ENCODE measurements around the gene SNAP25.

The SNAP25 gene

GRCh38 chr20:10249048-10249770, 30.6 kb downstream of the SNAP25 start:
- H3K4me3 ChIP-seq (IDR thresholded peaks at IDR 0.05; ENCODE audit: insufficient read depth, low read depth, low read length): no peak overlapping the region

GRCh38 chr20:10249822-10250221, 31.2 kb downstream of the SNAP25 start:
- H3K36me3 ChIP-seq (ENCODE audit: insufficient read depth): no peaks in the 10 kb centered on the region
- H3K4me3 ChIP-seq (IDR thresholded peaks at IDR 0.05; ENCODE audit: insufficient read depth, low read depth, low read length): no peak overlapping the region
- H3K27me3 ChIP-seq (ENCODE audit: insufficient read depth, low read depth): no peaks in the 10 kb centered on the region
- no peak overlapping the region for H3K4me2 ChIP-seq
- no peak overlapping the region for H2AFZ ChIP-seq (ENCODE audit: low read depth)
- no peaks in the 10 kb centered on the region for H3K4me1 ChIP-seq (ENCODE audit: low read depth, poor library complexity, severe bottlenecking)
- no peak overlapping the region for H3K27ac ChIP-seq
- H3K9ac ChIP-seq: no peak overlapping the region
- H4K20me1 ChIP-seq (ENCODE audit: insufficient read depth): no peaks in the 10 kb centered on the region
- H3K79me2 ChIP-seq (ENCODE audit: insufficient read depth, low read depth): no peaks in the 10 kb centered on the region
- no peak for TF ChIP-seq CTCF (conservative IDR thresholded peaks at IDR 0.05; ENCODE audit: low read depth, low read length)

More at GRCh38 chr20:10249048-10249770, 30.6 kb downstream of the SNAP25 start:
- no peaks in the 10 kb centered on the region for H3K27me3 ChIP-seq (ENCODE audit: insufficient read depth, low read depth)
- no peaks in the 10 kb centered on the region for H3K79me2 ChIP-seq (ENCODE audit: insufficient read depth, low read depth)
- H3K36me3 ChIP-seq (ENCODE audit: insufficient read depth): no peaks in the 10 kb centered on the region
- no peaks in the 10 kb centered on the region for H3K4me1 ChIP-seq (ENCODE audit: low read depth, poor library complexity, severe bottlenecking)
- H3K4me2 ChIP-seq: no peak overlapping the region
- no peak overlapping the region for H2AFZ ChIP-seq (ENCODE audit: low read depth)
- no peak for TF ChIP-seq CTCF (conservative IDR thresholded peaks at IDR 0.05; ENCODE audit: low read depth, low read length)
- no peak overlapping the region for H3K27ac ChIP-seq
- H3K9ac ChIP-seq: no peak overlapping the region
- H4K20me1 ChIP-seq (ENCODE audit: insufficient read depth): no peaks in the 10 kb centered on the region

GRCh38 chr20:10250902-10251301, 32.3 kb downstream of the SNAP25 start:
- Histone ChIP-seq H3K27me3 (ENCODE audit: insufficient read depth, low read depth) (no peaks in the 10 kb centered on the region), H3K4me1 (ENCODE audit: low read depth, poor library complexity, severe bottlenecking) (no peaks in the 10 kb centered on the region), H3K36me3 (ENCODE audit: insufficient read depth) (no peaks in the 10 kb centered on the region), H3K27ac (no peak overlapping the region), H4K20me1 (ENCODE audit: insufficient read depth) (no peaks in the 10 kb centered on the region), H3K9ac (no peak overlapping the region), H3K79me2 (ENCODE audit: insufficient read depth, low read depth) (no peaks in the 10 kb centered on the region), H3K4me2 (no peak overlapping the region), H2AFZ (ENCODE audit: low read depth) (no peak overlapping the region), H3K4me3 (IDR thresholded peaks at IDR 0.05; ENCODE audit: insufficient read depth, low read depth, low read length) (no peak overlapping the region)
- no peak for TF ChIP-seq CTCF (conservative IDR thresholded peaks at IDR 0.05; ENCODE audit: low read depth, low read length)

GRCh38 chr20:10253780-10254179, 35.1 kb downstream of the SNAP25 start:
- no peak for TF ChIP-seq CTCF (conservative IDR thresholded peaks at IDR 0.05; ENCODE audit: low read depth, low read length)
- no peak overlapping the region for H3K4me3 ChIP-seq (IDR thresholded peaks at IDR 0.05; ENCODE audit: insufficient read depth, low read depth, low read length)
- H3K27ac ChIP-seq: no peak overlapping the region
- no peaks in the 10 kb centered on the region for H3K27me3 ChIP-seq (ENCODE audit: insufficient read depth, low read depth)
- H3K4me2 ChIP-seq: no peak overlapping the region
- no peaks in the 10 kb centered on the region for H3K79me2 ChIP-seq (ENCODE audit: insufficient read depth, low read depth)
- no peaks in the 10 kb centered on the region for H3K4me1 ChIP-seq (ENCODE audit: low read depth, poor library complexity, severe bottlenecking)
- no peaks in the 10 kb centered on the region for H3K36me3 ChIP-seq (ENCODE audit: insufficient read depth)
- H2AFZ ChIP-seq (ENCODE audit: low read depth): no peak overlapping the region
- no peak overlapping the region for H3K9ac ChIP-seq
- no peaks in the 10 kb centered on the region for H4K20me1 ChIP-seq (ENCODE audit: insufficient read depth)

All from KMS-11 (cell line).